Erythroblast (primary cell): ENCODE data around the gene NKIRAS1.
"Not testable (repeated sequence)": the region's sequence is repeated elsewhere in the genome, so short reads cannot be mapped to it uniquely, and the experiment has no call there.

Experiments used
- DNase-seq, 2 experiments: peaks; one replicate each; lab custom pipeline; 2025; lab: John Stamatoyannopoulos, UW
- GATA1 ChIP-seq: IDR thresholded peaks from 2 replicates; pipeline ENCODE4 v1.6.1; 2011; ENCODE audit warnings: low read depth, mild to moderate bottlenecking, control low read depth, low read length, moderate library complexity
- POLR2A ChIP-seq: IDR thresholded peaks from 2 replicates; pipeline ENCODE4 v1.6.1; 2011; ENCODE audit warnings: mild to moderate bottlenecking, low read length

NKIRAS1 gene

DNA sequence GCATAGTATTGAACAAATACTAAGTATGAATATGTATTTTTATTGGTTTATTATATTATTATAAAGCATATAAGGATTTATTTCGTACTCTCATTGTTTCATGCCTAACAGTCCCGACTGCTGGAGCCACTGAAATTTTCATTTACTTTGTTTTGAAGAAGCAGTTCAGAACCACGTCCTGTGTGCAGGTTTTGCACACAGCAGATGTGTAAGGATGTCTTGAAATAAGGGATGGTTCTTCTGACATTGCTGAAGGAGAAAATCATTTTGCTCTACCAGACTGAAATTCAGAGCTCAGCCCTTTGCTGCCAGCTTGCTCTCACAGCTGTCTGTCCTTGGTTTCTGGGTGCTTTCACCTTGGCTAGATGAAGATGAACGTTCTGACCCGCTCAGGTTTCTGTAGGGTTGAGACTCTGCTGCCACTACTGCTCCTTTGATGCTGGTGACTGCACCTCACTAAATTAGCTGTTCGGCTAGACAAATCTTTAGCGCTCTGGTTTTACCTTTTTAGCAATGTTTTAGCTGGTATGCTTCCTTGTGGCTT, 56.9 kb downstream of the NKIRAS1 start:
- no peak for TF ChIP-seq GATA1
- no peak for TF ChIP-seq POLR2A
- no peak for DNase-seq

DNA sequence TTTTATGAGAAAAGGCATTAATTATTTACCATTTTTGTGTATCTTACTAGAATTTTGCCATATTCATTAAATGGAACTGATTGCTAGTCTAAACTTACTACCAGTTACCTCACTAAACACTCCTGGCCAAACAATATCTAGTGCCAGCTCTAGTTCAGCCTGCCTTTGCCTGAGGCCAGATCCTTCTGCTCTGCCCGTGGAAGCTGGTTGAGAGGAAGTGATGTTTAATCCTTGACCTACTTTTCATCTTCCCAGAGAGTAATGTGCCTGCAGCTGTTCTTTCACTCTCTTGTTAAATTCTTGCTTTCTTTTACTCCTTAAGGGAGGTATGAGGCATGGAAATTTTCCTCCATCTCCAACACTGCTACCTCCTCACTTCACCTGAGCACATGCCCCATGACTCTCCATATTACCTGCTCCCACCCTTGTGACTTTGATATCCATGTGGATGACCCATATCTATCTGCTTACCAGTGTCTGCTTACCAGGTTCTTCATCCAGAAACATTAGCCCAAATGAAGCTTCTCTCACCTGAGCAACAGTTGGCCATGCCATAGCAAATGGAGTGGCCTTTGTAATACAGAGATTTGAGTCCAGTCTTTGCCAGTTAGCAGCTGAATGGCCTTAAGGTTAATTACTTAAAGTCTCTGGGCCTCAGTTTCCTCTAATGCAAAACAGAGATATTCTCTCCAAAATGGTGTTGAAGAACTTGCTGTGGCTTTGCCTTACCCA, 57.6 kb downstream of the NKIRAS1 start:
- no peak for DNase-seq
- no peak for TF ChIP-seq GATA1
- TF ChIP-seq POLR2A = no peak

DNA sequence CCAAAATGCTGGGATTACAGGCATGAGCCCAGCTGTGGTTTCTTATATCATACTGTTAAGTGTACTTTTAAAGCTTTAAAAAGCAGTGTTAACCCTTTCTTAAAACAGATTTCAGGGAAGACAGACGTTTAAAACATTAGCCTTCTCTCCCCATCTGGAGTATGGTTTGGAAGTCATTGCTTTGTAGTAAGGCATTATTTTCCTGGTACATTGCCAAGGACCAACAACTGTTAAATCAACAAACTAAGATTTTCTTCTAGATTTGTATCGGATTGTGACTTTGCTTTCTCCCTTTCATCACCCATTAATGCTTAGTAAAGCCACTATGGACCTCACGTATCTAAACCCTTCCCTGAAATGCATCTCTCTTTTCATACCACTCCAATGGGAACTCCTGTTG, 60.5 kb downstream of the NKIRAS1 start:
- DNase-seq = no peak
- TF ChIP-seq GATA1 (no peak), POLR2A (no peak)

DNA sequence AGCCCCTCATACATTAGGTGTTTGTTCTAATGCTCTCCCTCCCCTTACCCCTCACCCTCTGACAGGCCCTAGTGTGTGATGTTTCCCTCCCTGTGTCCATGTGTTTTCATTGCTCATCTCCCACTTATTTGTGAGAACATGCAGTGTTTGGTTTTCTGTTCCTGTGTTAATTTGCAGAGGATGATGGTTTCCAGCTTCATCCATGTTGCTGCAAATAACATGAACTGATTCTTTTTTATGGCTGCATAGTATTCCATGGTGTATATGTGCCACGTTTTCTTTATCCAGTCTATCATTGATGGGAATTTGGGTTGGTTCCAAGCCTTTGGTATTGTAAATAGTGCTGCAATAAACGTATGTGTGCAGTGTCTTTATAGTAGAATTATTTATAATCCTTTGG, 67.3 kb downstream of the NKIRAS1 start:
- DNase-seq = not testable (repeated sequence)

DNA sequence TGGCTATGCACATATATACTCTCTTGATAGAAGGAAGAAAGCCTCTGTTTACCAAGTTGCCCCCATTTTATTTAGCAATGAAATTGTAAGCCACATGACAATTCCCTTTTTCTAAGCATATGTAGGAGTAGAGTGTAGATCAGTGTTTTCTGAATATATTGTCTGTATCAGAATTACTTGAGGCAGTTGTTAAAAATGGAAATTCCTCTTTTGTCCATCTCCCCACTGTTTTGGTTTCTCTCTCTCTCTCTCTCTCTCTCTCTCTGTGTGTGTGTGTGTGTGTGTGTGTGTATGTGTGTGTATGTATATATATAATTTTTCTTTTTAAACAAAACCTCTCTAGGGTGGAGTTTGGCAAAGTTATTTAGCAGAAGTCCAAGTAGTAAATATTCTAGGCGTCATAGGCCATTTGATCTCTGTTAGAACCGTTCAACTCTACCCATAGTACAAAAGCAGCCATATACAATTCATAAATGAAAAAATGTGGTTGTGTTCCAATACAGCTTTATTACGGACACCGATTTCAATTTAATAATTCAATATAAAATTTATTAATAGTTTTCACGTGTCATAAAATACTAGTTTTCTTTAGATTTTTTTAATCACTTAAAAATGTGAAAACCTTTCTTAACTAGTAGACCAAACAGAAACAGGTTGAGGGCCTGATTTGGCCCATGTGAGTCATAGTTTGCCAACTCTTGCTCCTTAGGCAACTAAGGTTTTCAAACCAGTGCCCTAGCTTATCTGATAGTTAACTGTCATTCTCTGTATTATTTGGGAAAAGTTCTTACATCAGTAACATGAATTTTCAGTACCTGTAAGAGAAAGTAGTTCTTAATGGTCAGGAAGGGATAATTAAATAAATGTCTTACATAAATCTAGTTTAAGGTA, 71.2 kb downstream of the NKIRAS1 start:
- no peak for DNase-seq
- no peak for TF ChIP-seq GATA1
- no peak for TF ChIP-seq POLR2A

DNA sequence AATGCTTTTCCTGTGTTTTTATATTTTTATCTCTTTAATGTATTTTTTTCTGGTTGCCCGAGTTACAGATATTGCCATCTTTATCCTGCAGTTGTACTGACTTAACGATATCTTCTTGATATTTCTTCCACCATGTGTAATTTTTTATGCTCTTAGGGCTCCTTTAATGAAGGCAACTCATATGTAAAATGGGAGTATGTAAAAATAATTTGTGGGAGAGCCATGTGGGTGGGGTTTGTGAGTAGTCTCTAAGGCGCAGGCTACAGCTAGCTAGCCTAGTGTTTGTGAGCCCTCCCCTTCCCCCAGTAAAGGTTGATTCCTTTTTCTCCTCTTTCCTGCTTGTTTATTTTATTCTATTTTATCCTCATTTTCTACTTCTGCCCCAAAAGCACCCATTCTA, 72.9 kb downstream of the NKIRAS1 start:
- no peak for TF ChIP-seq POLR2A
- no peak for TF ChIP-seq GATA1
- no peak for DNase-seq
